K562 (cell line): ENCODE measurements around the gene FTO. TPM values are rescaled to one million over a fixed set of nuclear protein-coding genes. Genes with fewer than 3 reads are reported as not detected.

Experiments used
- ATAC-seq: fragments of 200-7000 bp; cut with Tn5 transposase; 3 replicates; pipeline ENCODE4 v1.9.1; 2020; ENCODE audit warnings: moderate library complexity
- BruUV-seq: library from RNA; stranded (reverse); fragments of 400-500 nt; replicated peaks from 2 replicates; lab custom pipeline; 2021; lab: Mats Ljungman, UMichigan
- CTCF ChIA-PET: fragments of 300-600 bp; formaldehyde crosslinking; extraction: SDS; loops from one replicate; lab custom pipeline; 2021; ENCODE audit warnings: low intra/inter-chr PET ratio; lab: Yijun Ruan, JAX
- POLR2A ChIA-PET: fragments of 300-600, 350-650 bp; sonication (Branson Sonifier 250); formaldehyde crosslinking; extraction: SDS; loops from one replicate; lab custom pipeline; 2021; ENCODE audit warnings: antibody characterized with exemption, inconsistent platforms; lab: Yijun Ruan, JAX
- DNase-seq, 4 experiments: peaks; one replicate each; pipeline versions ENCODE4 v3.0.0 to v3.0.0-alpha.2; 2011 to 2018; ENCODE audit warnings: low spot score in 3 of 4, mixed read lengths in 3 of 4; ENCODE audit errors: extremely low read depth in 1 of 4
- FAIRE-seq: peaks from 2 replicates; lab custom pipeline; 2011; peaks lifted over from hg19 to GRCh38; lab: Jason Lieb, UNC
- H2AFZ ChIP-seq: 2 replicates; pipeline ENCODE4 v1.6.0; 2011; ENCODE audit warnings: low read depth, low read length, control low read depth, inconsistent platforms
- H3K27ac ChIP-seq: fragments of 200-600 bp; 3 replicates; pipeline ENCODE4 v1.8.0; 2011; ENCODE audit warnings: low read depth, mild to moderate bottlenecking, control low read depth, inconsistent platforms, low read length, moderate library complexity, mixed read lengths; ENCODE audit errors: extremely low read depth
- H3K27me3 ChIP-seq, 2 experiments: fragments of 300-600 bp in 1 of 2; 2 replicates in 1 of 2; 3 replicates in 1 of 2; pipeline versions ENCODE4 v1.6.0 to v1.8.0; 2011; ENCODE audit warnings: inconsistent platforms in 2 of 2, low read length in 2 of 2, mild to moderate bottlenecking in 1 of 2, mixed read lengths in 1 of 2, moderate library complexity in 1 of 2; ENCODE audit not compliant: control insufficient read depth in 2 of 2, insufficient read depth in 2 of 2
- H3K36me3 ChIP-seq: fragments of 300-600 bp; 3 replicates; pipeline ENCODE4 v1.8.0; 2011; ENCODE audit warnings: mild to moderate bottlenecking, low read length, inconsistent platforms; ENCODE audit not compliant: control insufficient read depth, insufficient read depth
- H3K4me1 ChIP-seq, 2 experiments: fragments of 200-600 bp in 1 of 2; replicated peaks in 1 of 2; 2 replicates in 1 of 2; 3 replicates in 1 of 2; pipeline versions ENCODE4 v1.5.1 to v1.8.0; 2011; ENCODE audit warnings: inconsistent platforms in 2 of 2, low read length in 2 of 2, mild to moderate bottlenecking in 1 of 2, mixed read lengths in 1 of 2, moderate library complexity in 1 of 2; ENCODE audit not compliant: control insufficient read depth in 2 of 2, insufficient read depth in 2 of 2
- H3K4me2 ChIP-seq: 2 replicates; pipeline ENCODE4 v1.6.1; 2011; ENCODE audit warnings: low read length, control low read depth, inconsistent platforms, mixed read lengths; ENCODE audit not compliant: insufficient read depth
- H3K4me3 ChIP-seq: fragments of 200-600 bp; sonication (generic), shearing (Covaris generic); 2 replicates; pipeline ENCODE4 v1.5.1; 2016; ENCODE audit warnings: control low read depth, inconsistent platforms
- H3K79me2 ChIP-seq: fragments of 200-600 bp; 3 replicates; pipeline ENCODE4 v1.8.0; 2011; ENCODE audit warnings: low read length, inconsistent platforms; ENCODE audit not compliant: control insufficient read depth, insufficient read depth
- H3K9ac ChIP-seq, 2 experiments: 2 replicates each; pipeline versions ENCODE4 v1.6.0 to v1.6.1; 2011; ENCODE audit warnings: low read depth in 2 of 2, low read length in 2 of 2, control low read depth in 1 of 2, inconsistent platforms in 1 of 2, mild to moderate bottlenecking in 1 of 2, mixed read lengths in 1 of 2; ENCODE audit not compliant: insufficient read depth in 1 of 2
- H3K9me1 ChIP-seq: one replicate; pipeline ENCODE4 v1.6.0; 2011; ENCODE audit warnings: inconsistent platforms, mild to moderate bottlenecking, low read length, moderate library complexity; ENCODE audit not compliant: control insufficient read depth, insufficient read depth
- H3K9me3 ChIP-seq: replicated peaks from 2 replicates; pipeline ENCODE4 v1.5.1; 2011; ENCODE audit warnings: low read depth, low read length, inconsistent platforms; ENCODE audit not compliant: control insufficient read depth, insufficient read depth
- H4K20me1 ChIP-seq: replicated peaks from 2 replicates; pipeline ENCODE4 v1.6.1; 2011; ENCODE audit warnings: low read length, inconsistent platforms, mixed read lengths; ENCODE audit not compliant: control insufficient read depth, insufficient read depth
- BRD9 ChIP-seq: fragments of 450-650 bp; IDR thresholded peaks from 2 replicates; pipeline ENCODE4 v1.6.1; 2018; ENCODE audit warnings: low read depth; ENCODE audit not compliant: partially characterized antibody
- CREM ChIP-seq: IDR thresholded peaks from 2 replicates; pipeline ENCODE4 v1.6.1; 2014; ENCODE audit warnings: antibody characterized with exemption, low read depth
- FUS ChIP-seq: fragments of 200-400 bp; formaldehyde crosslinking; optimal IDR thresholded peaks from 2 replicates; pipeline ENCODE3; 2017; ENCODE audit warnings: low read depth, low read length
- MIER1 ChIP-seq: fragments of 450-650 bp; IDR thresholded peaks from 2 replicates; pipeline ENCODE4 v1.6.1; 2016; ENCODE audit warnings: antibody characterized with exemption, mild to moderate bottlenecking, low read depth
- MYBL2 ChIP-seq, 2 experiments: fragments of 450-650 bp in 1 of 2; sonication (generic) in 1 of 2; formaldehyde crosslinking in 1 of 2; IDR thresholded peaks; 2 replicates each; pipeline versions ENCODE4 v1.6.1 to v1.8.1; 2017 to 2022; ENCODE audit warnings: borderline replicate concordance in 1 of 2, inconsistent platforms in 1 of 2, low read depth in 1 of 2, mild to moderate bottlenecking in 1 of 2, missing genetic modification reagents in 1 of 2, moderate library complexity in 1 of 2
- NFXL1 ChIP-seq: fragments of 450-650 bp; formaldehyde crosslinking; IDR thresholded peaks from 2 replicates; pipeline ENCODE4 v1.4.0; 2021; ENCODE audit warnings: mild to moderate bottlenecking
- NR1H2 ChIP-seq: sonication (generic); formaldehyde crosslinking; IDR thresholded peaks from 2 replicates; pipeline ENCODE4 v1.4.0; 2020; ENCODE audit warnings: mild to moderate bottlenecking, missing genetic modification reagents
- PCBP2 ChIP-seq: fragments of 200-400 bp; formaldehyde crosslinking; IDR thresholded peaks from 2 replicates; pipeline ENCODE4 v1.6.1; 2018; ENCODE audit warnings: low read length, low read depth, mild to moderate bottlenecking, moderate library complexity; ENCODE audit not compliant: poor library complexity, severe bottlenecking
- PML ChIP-seq: IDR thresholded peaks from 2 replicates; pipeline ENCODE4 v1.6.1; 2012; ENCODE audit warnings: low read length, inconsistent platforms
- POLR2A ChIP-seq: fragments of 450-650 bp; conservative IDR thresholded peaks from 2 replicates; pipeline ENCODE4 v1.6.1; 2016
- STAT5A ChIP-seq: IDR thresholded peaks from 2 replicates; pipeline ENCODE4 v1.6.1; 2012; ENCODE audit warnings: low read length, inconsistent platforms, borderline replicate concordance
- ZNF717 ChIP-seq: fragments of 250-450 bp; sonication (Bioruptor Pico); IDR thresholded peaks from 2 replicates; pipeline ENCODE4 v1.5.0; 2021
- WGBS: fragments of 100-300 bp; shearing (Covaris generic); methylation state at CpG from one replicate; pipeline ENCODE4 v1.1.6; 2016; ENCODE audit warnings: low coverage, mixed read lengths; ENCODE audit not compliant: insufficient coverage; ENCODE audit errors: missing lambda C conversion rate; 5-methylcytosine and 5-hydroxymethylcytosine counted together
- in situ Hi-C: fragments of 300-500 bp; cut with MboI; formaldehyde crosslinking; loops from 4 replicates; pipeline ENCODE4 v1.15.0; 2018; ENCODE audit warnings: inconsistent platforms, mixed read lengths
- intact Hi-C: fragments of 100-400 bp; cut with micrococcal nuclease; formaldehyde crosslinking; loops from 2 replicates; pipeline ENCODE4 v1.14.2; 2022
- polyA plus RNA-seq, 8 experiments: library from polyadenylated mRNA; depleted of rRNA in 4 of 8; stranded (reverse) in 5 of 8; unstranded in 3 of 8; fragments of >200 nt; fragmentation: Nextera tagmentation in 2 of 8; fragmentation: Illumina TruSeq in 1 of 8; extraction: Ambion mirVana in 2 of 8; extraction: Trizol in 1 of 8; gene quantifications; 2 replicates each; pipeline versions ENCODE4 v1.2.1 to v1.2.3, GENCODE V29; 2011 to 2014; ENCODE audit warnings: inconsistent platforms in 1 of 8, missing spikeins in 1 of 8
- total RNA-seq, 7 experiments: library from RNA; depleted of rRNA in 6 of 7; stranded (reverse); fragments of >200 nt in 6 of 7; fragmentation: Illumina TruSeq in 2 of 7; extraction: Trizol in 2 of 7; gene quantifications; 2 replicates each; pipeline versions ENCODE4 v1.2.1 to v1.2.3, GENCODE V29; 2011 to 2021; ENCODE audit warnings: low replicate concordance in 1 of 7
- TF ChIP-seq, protein P1 (sequence below): sonication (generic); formaldehyde crosslinking; IDR thresholded peaks from 2 replicates; pipeline ENCODE4 v1.8.0; 2022; ENCODE audit warnings: mild to moderate bottlenecking, missing genetic modification reagents
- TF ChIP-seq, protein P2 (sequence below): fragments of 450-650 bp; IDR thresholded peaks from 2 replicates; pipeline ENCODE4 v1.6.1; 2014; ENCODE audit warnings: low read depth, mild to moderate bottlenecking, moderate library complexity, borderline replicate concordance
- TF ChIP-seq, protein P3 (sequence below): fragments of 450-650 bp; formaldehyde crosslinking; IDR thresholded peaks from 2 replicates; pipeline ENCODE4 v1.4.0; 2020; ENCODE audit warnings: mild to moderate bottlenecking, mixed read lengths
- TF ChIP-seq, protein P4 (sequence below): sonication (generic); formaldehyde crosslinking; IDR thresholded peaks from 2 replicates; pipeline ENCODE4 v1.8.1; 2023; ENCODE audit warnings: mild to moderate bottlenecking, missing genetic modification reagents
- TF ChIP-seq, protein P5 (sequence below), 2 experiments: fragments of 450-650 bp; IDR thresholded peaks; 2 replicates each; pipeline ENCODE4 v1.6.1; 2016

FTO gene
- total and polyA plus RNA-seq, 9 of the 15 experiments (the other 6 are each of a cell fraction or from before 2014, with no cell fraction given) = 11.3 to 27.7 (median 25.5) TPM

DNA sequence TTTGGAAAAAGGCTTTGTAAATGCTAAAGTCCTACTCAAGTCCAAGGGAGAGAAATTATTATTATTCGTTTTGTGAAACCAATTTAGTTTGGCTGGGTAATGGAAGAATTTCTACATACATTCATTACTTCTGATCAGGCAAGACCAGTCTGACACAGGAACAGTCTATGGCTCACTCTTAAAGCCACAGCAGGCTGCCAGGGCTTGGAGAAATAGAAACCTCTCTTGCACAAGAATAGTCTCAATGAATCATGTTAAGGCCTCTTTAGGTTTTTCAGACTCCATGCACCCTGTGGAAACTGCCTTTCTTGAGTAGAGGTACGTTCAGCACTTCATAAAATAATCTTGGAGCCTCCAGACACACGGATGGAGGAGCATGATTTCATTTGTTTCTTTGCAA lies 414.9 kb downstream of the FTO start:
- Histone ChIP-seq H3K4me2 (no peak overlapping the region), H3K4me1 (no peaks in the 10 kb centered on the region), H3K9ac (no peak overlapping the region), H3K27me3 (peaks cover 33 to 42% of the 10 kb centered on the region in 2 experiments; a peak in 4 of 5 replicates), H3K27ac (no peak overlapping the region), H2AFZ (no peak overlapping the region), H4K20me1 (no peaks in the 10 kb centered on the region; the same call in 1 of the 2 replicates), H3K9me3 (no peaks in the 10 kb centered on the region), H3K36me3 (no peaks in the 10 kb centered on the region), H3K4me3 (no peak overlapping the region), H3K9me1 (no peaks in the 10 kb centered on the region), H3K79me2 (no peaks in the 10 kb centered on the region)
- no peak for ATAC-seq
- POLR2A ChIA-PET = no interaction called here
- no TSS peak for BruUV-seq
- TF ChIP-seq STAT5A (no peak), MYBL2 (IDR thresholded peaks at IDR 0.05; ENCODE audit: low read depth) (no peak), MYBL2 (CRISPR knock-in tag; IDR thresholded peaks at IDR 0.05; ENCODE audit: borderline replicate concordance) (no peak), ZNF717 (CRISPR knock-in tag) (no peak), CREM (no peak), BRD9 (no peak), PML (no peak), POLR2A (no peak), MIER1 (no peak), NR1H2 (CRISPR knock-in tag) (no peak), PCBP2 (no peak), FUS (no peak), NFXL1 (CRISPR knock-in tag) (no peak)
- TF ChIP-seq, protein P1, sequence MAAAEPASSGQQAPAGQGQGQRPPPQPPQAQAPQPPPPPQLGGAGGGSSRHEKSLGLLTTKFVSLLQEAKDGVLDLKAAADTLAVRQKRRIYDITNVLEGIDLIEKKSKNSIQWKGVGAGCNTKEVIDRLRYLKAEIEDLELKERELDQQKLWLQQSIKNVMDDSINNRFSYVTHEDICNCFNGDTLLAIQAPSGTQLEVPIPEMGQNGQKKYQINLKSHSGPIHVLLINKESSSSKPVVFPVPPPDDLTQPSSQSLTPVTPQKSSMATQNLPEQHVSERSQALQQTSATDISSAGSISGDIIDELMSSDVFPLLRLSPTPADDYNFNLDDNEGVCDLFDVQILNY (CRISPR knock-in tag) = no peak
- TF ChIP-seq, protein P2, sequence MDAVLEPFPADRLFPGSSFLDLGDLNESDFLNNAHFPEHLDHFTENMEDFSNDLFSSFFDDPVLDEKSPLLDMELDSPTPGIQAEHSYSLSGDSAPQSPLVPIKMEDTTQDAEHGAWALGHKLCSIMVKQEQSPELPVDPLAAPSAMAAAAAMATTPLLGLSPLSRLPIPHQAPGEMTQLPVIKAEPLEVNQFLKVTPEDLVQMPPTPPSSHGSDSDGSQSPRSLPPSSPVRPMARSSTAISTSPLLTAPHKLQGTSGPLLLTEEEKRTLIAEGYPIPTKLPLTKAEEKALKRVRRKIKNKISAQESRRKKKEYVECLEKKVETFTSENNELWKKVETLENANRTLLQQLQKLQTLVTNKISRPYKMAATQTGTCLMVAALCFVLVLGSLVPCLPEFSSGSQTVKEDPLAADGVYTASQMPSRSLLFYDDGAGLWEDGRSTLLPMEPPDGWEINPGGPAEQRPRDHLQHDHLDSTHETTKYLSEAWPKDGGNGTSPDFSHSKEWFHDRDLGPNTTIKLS = no peak
- TF ChIP-seq, protein P3, sequence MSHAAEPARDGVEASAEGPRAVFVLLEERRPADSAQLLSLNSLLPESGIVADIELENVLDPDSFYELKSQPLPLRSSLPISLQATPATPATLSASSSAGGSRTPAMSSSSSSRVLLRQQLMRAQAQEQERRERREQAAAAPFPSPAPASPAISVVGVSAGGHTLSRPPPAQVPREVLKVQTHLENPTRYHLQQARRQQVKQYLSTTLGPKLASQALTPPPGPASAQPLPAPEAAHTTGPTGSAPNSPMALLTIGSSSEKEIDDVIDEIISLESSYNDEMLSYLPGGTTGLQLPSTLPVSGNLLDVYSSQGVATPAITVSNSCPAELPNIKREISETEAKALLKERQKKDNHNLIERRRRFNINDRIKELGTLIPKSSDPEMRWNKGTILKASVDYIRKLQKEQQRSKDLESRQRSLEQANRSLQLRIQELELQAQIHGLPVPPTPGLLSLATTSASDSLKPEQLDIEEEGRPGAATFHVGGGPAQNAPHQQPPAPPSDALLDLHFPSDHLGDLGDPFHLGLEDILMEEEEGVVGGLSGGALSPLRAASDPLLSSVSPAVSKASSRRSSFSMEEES = no peak
- TF ChIP-seq, protein P4, sequence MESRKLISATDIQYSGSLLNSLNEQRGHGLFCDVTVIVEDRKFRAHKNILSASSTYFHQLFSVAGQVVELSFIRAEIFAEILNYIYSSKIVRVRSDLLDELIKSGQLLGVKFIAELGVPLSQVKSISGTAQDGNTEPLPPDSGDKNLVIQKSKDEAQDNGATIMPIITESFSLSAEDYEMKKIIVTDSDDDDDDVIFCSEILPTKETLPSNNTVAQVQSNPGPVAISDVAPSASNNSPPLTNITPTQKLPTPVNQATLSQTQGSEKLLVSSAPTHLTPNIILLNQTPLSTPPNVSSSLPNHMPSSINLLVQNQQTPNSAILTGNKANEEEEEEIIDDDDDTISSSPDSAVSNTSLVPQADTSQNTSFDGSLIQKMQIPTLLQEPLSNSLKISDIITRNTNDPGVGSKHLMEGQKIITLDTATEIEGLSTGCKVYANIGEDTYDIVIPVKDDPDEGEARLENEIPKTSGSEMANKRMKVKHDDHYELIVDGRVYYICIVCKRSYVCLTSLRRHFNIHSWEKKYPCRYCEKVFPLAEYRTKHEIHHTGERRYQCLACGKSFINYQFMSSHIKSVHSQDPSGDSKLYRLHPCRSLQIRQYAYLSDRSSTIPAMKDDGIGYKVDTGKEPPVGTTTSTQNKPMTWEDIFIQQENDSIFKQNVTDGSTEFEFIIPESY (CRISPR knock-in tag) = no peak
- TF ChIP-seq, protein P5, sequence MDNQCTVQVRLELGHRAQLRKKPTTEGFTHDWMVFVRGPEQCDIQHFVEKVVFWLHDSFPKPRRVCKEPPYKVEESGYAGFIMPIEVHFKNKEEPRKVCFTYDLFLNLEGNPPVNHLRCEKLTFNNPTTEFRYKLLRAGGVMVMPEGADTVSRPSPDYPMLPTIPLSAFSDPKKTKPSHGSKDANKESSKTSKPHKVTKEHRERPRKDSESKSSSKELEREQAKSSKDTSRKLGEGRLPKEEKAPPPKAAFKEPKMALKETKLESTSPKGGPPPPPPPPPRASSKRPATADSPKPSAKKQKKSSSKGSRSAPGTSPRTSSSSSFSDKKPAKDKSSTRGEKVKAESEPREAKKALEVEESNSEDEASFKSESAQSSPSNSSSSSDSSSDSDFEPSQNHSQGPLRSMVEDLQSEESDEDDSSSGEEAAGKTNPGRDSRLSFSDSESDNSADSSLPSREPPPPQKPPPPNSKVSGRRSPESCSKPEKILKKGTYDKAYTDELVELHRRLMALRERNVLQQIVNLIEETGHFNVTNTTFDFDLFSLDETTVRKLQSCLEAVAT (IDR thresholded peaks at IDR 0.05) = no peak
- CTCF ChIA-PET = no interaction called here
- FAIRE-seq = no peak
- intact Hi-C loops (no loop called here), in situ Hi-C loops (no loop called here)
- 0% methylated on average over 3 of the region's 3 CpGs for WGBS
- DNase-seq = no peak
